ENCODE data around the gene TXNRD2. TPM values are rescaled to one million over a fixed set of nuclear protein-coding genes. Genes with fewer than 3 reads are reported as not detected.

The TXNRD2 gene
- total and polyA plus RNA-seq, 2 experiments from 2014 or later = 11.2 to 12.4 TPM

- TF ChIP-seq ZNF462 (CRISPR knock-in tag; IDR thresholded peaks at IDR 0.05) (no peak), NANOG (IDR thresholded peaks at IDR 0.05; ENCODE audit: borderline replicate concordance) (no peak), ZNF114 (CRISPR knock-in tag; IDR thresholded peaks at IDR 0.05) (no peak), REST (IDR thresholded peaks at IDR 0.05; ENCODE audit: unreplicated experiment) (no peak), EZH2 (IDR thresholded peaks at IDR 0.05; ENCODE audit: low read depth, unreplicated experiment) (no peak), POLR2AphosphoS5 (IDR thresholded peaks at IDR 0.05; ENCODE audit: low read depth) (no peak), STAT1 (IDR thresholded peaks at IDR 0.05; ENCODE audit: unreplicated experiment) (no peak)
Observed at GRCh38 chr22:19917389-19918138, 24.1 kb downstream of the TXNRD2 start (continued).
